Vagina (tissue), 2 donors: ENCODE results near the gene SHC1. TPM values are rescaled to one million over a fixed set of nuclear protein-coding genes. Genes with fewer than 3 reads are reported as not detected.

Source experiments
- DNase-seq, 2 donors: peaks; one replicate each; pipeline ENCODE4 v3.0.0-alpha.2; 2017; ENCODE audit errors: extremely low spot score in 2 of 2
- H3K27ac ChIP-seq: fragments of 200-600 bp; sonication (generic); one replicate; pipeline ENCODE4 v1.5.1; 2019
- H3K27me3 ChIP-seq: fragments of 200-600 bp; sonication (generic); one replicate; pipeline ENCODE4 v1.5.1; 2019
- H3K36me3 ChIP-seq, 2 donors: fragments of 200-600 bp; sonication (generic); one replicate each; pipeline ENCODE4 v1.5.1; 2017 to 2019
- H3K4me1 ChIP-seq: fragments of 200-600 bp; sonication (generic); one replicate; pipeline ENCODE4 v1.5.1; 2019
- H3K4me3 ChIP-seq, 2 donors: fragments of 200-600 bp; sonication (generic); 1 replicate in 1 of 2; 2 replicates in 1 of 2; pipeline ENCODE4 v1.5.1; 2016 to 2019
- H3K9me3 ChIP-seq: fragments of 200-600 bp; sonication (generic); one replicate; pipeline ENCODE4 v1.5.1; 2019
- CTCF ChIP-seq, 3 experiments: fragments of 450-650 bp in 2 of 3; fragments of 200-600 bp in 1 of 3; sonication (generic) in 1 of 3; IDR thresholded peaks; one replicate each; pipeline ENCODE4 v1.5.1; 2017 to 2019; ENCODE audit warnings: antibody characterized with exemption in 3 of 3, mild to moderate bottlenecking in 2 of 3, moderate library complexity in 2 of 3
- POLR2A ChIP-seq, 2 donors: fragments of 450-650 bp; IDR thresholded peaks; one replicate each; pipeline ENCODE4 v1.6.1; 2017; ENCODE audit warnings: antibody characterized with exemption in 2 of 2, mild to moderate bottlenecking in 2 of 2, moderate library complexity in 2 of 2
- POLR2AphosphoS5 ChIP-seq, 2 donors: sonication (generic); formaldehyde crosslinking; IDR thresholded peaks; one replicate each; pipeline ENCODE4 v1.9.0; 2017; ENCODE audit warnings: antibody characterized with exemption in 2 of 2, mild to moderate bottlenecking in 2 of 2, low read depth in 1 of 2; ENCODE audit not compliant: insufficient read depth in 1 of 2
- intact Hi-C: fragments of 100-400 bp; cut with DNase I; formaldehyde crosslinking; loops from one replicate; pipeline ENCODE4 v1.15.1; 2023
- total RNA-seq: library from RNA; depleted of rRNA; stranded (reverse); fragments of >200 nt; gene quantifications from one replicate; pipeline ENCODE4 v1.2.3, GENCODE V29; 2016

The SHC1 gene
- total RNA-seq, 1 donor from 2014 or later: 110 TPM

- peak overlapping the region; percentile 99 for H3K27ac ChIP-seq
Measured at GRCh38 chr1:154999571-155000410, 29.2 kb upstream of the SHC1 start.

GRCh38 chr1:154998818-154999570 lies 28.4 kb upstream of the SHC1 start:
- Histone ChIP-seq H3K36me3 (no peaks in the 10 kb centered on the region), H3K4me3 (peak overlapping the region; percentile 84 to 85), H3K27me3 (no peaks in the 10 kb centered on the region), H3K4me1 (peaks cover 30% of the 10 kb centered on the region), H3K9me3 (no peaks in the 10 kb centered on the region), H3K27ac (peak overlapping the region; percentile 99)
- no peak for TF ChIP-seq POLR2A (IDR thresholded peaks at IDR 0.05)
- TF ChIP-seq CTCF (IDR thresholded peaks at IDR 0.05): peak; percentile 62 to 83 (median 77)
- TF ChIP-seq POLR2AphosphoS5 (IDR thresholded peaks at IDR 0.05; ENCODE audit: insufficient read depth in 1 of 2, low read depth in 1 of 2): peak; percentile 24 to 54
- intact Hi-C loops: no loop called here
- no peak for DNase-seq

More at GRCh38 chr1:154999571-155000410, 29.2 kb upstream of the SHC1 start:
- peaks cover 38% of the 10 kb centered on the region for H3K4me1 ChIP-seq
- H3K4me3 ChIP-seq: peak overlapping the region; percentile 84 to 85
- H3K9me3 ChIP-seq: no peaks in the 10 kb centered on the region
- peak in 1 of 2 donors; percentile 92 for DNase-seq
- TF ChIP-seq POLR2AphosphoS5 (IDR thresholded peaks at IDR 0.05; ENCODE audit: insufficient read depth in 1 of 2, low read depth in 1 of 2): no peak
- no peak for TF ChIP-seq POLR2A (IDR thresholded peaks at IDR 0.05)
- no peak for TF ChIP-seq CTCF (IDR thresholded peaks at IDR 0.05)
- intact Hi-C loops: loop anchor here (2.0 to 5.0 kb wide), 4 partner anchors 17 to 672 kb away; partner anchors contain the start of genes ADAM15 and ATP8B2
- no peaks in the 10 kb centered on the region for H3K27me3 ChIP-seq
- H3K36me3 ChIP-seq: no peaks in the 10 kb centered on the region

GRCh38 chr1:154998201-154998780 lies 27.7 kb upstream of the SHC1 start:
- peaks cover 25% of the 10 kb centered on the region for H3K4me1 ChIP-seq
- no peaks in the 10 kb centered on the region for H3K9me3 ChIP-seq
- DNase-seq: no peak
- no peaks in the 10 kb centered on the region for H3K27me3 ChIP-seq
- intact Hi-C loops: no loop called here
- H3K27ac ChIP-seq: peak overlapping the region; percentile 99
- no peaks in the 10 kb centered on the region for H3K36me3 ChIP-seq
- no peak overlapping the region for H3K4me3 ChIP-seq
- TF ChIP-seq CTCF (IDR thresholded peaks at IDR 0.05) (no peak), POLR2AphosphoS5 (IDR thresholded peaks at IDR 0.05; ENCODE audit: insufficient read depth in 1 of 2, low read depth in 1 of 2) (no peak), POLR2A (IDR thresholded peaks at IDR 0.05) (no peak)

GRCh38 chr1:154996966-154997701 lies 26.6 kb upstream of the SHC1 start:
- Histone ChIP-seq H3K27me3 (no peaks in the 10 kb centered on the region), H3K4me1 (peaks cover 25% of the 10 kb centered on the region), H3K27ac (no peak overlapping the region), H3K36me3 (no peaks in the 10 kb centered on the region), H3K9me3 (no peaks in the 10 kb centered on the region), H3K4me3 (no peak overlapping the region)
- intact Hi-C loops: no loop called here
- TF ChIP-seq POLR2AphosphoS5 (IDR thresholded peaks at IDR 0.05; ENCODE audit: insufficient read depth in 1 of 2, low read depth in 1 of 2) (no peak), POLR2A (IDR thresholded peaks at IDR 0.05) (no peak), CTCF (IDR thresholded peaks at IDR 0.05) (no peak)
- DNase-seq: no peak
